Stimulated activated CD4-positive, alpha-beta T cell treated with anti-CD3 and anti-CD28 coated beads, Interleukin-12 subunit alpha, Interleukin-12 subunit beta, amount 100 ng/mL, for 48 hours (primary cell): ENCODE data around the gene CD1C.
"Not testable (repeated sequence)": the region's sequence is repeated elsewhere in the genome, so short reads cannot be mapped to it uniquely, and the experiment has no call there.

Experiments
- DNase-seq, 3 donors: peaks; one replicate each; pipeline ENCODE4 v3.0.0-alpha.2; 2020; ENCODE audit warnings: low read depth in 2 of 3, low spot score in 1 of 3

The CD1C gene

GRCh38 chr1:158328426-158328825 is 38.7 kb downstream of the CD1C start:
- DNase-seq: no peak

- DNase-seq: no peak
Measured at GRCh38 chr1:158329300-158329699, 39.6 kb downstream of the CD1C start.

DNA sequence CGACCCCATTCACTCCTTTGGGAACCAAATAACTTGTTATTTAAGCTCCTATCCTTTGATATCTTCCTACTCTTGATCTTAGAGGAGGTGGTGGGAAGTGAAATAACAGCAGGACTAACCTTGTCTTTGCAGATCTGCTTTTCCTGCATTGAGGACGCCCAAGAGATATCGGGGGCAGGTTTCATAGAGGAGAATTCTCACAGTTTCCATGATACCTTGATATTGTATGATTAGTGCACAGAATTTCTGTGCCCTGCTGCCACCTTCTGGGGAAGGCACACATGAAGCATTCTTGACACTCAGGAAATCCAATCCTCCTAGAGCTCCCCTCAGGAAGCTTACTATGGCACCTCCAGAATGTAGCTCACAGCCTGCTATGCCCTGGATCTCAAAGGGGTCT is 40.0 kb downstream of the CD1C start:
- peak in 1 of 3 donors; percentile 21 for DNase-seq

DNA sequence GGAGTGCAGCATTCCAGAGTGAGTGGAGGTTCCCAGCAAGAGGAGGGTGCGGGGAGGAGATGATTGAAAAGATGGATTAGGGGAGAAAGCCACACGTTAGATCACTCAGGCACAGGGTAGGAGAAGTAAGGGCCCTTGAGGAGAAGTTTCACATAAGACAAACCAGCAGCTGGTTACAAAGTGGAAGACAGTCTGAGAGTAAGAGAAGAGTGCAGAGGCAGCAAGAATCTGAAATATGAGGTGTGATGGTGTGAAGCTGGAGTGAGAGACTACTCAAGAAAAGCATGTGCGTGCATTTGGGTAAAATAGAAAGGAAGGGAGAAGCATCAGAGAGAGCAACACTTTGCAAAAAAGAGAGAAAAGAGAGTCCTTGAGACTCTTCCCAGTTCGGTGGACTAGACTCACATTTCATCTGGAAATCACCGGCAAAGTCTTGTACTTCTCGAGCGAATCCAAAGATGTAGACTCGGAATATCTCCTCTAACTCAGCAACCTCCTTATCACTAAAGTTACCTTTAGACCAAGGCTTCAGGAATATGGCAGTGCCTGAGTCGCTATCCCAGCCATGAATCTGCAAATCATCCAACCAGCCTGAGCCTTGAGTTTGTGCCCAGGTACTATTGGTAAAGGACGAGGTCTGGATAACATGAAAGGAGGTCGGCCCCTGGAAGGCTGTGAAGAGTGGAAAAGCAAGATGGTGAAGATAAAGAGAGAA is 40.8 kb downstream of the CD1C start:
- no peak for DNase-seq

GRCh38 chr1:158331106-158331425 is 41.3 kb downstream of the CD1C start:
- DNase-seq: no peak

- no peak for DNase-seq
Measured at GRCh38 chr1:158331481-158332150, 41.9 kb downstream of the CD1C start, which contains the start of gene CD1B. Gene CD1B (minus strand): TSS chr1:158331531. CDS start chr1:158331423, 108 bp downstream.

- no peak for DNase-seq
Measured at GRCh38 chr1:158333405-158334155, 43.9 kb downstream of the CD1C start.

DNA sequence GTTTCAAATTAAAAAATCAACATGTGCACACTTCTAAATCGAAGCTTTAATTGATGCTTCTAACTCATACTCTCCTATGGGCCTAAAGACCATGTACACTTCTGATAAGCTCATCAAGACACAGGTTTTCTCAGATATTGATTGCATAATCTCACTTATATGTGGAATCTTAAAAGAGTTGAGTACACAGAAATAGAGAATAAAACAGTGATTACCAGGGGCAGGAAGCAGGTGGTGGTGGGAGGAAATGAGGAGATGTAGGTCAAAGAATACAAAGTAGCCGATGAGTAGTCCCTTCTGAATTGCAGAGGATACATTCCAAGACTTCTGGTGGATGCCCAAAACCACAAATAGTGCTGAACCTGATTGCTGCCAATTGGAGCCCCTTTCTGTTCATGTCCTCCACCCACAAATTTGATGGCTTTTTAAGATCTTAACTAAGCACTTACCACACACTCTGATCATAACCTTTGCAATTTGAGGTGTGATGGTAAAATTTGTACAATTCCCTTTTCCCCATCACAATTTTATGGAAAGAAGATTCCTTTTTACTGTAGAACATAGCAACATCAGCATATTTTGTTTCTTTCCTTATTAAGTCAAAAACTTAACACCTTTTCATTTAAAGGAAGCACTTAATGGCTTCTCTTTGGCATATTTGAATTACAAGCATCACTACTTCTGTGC is 44.9 kb downstream of the CD1C start:
- no peak for DNase-seq

DNA sequence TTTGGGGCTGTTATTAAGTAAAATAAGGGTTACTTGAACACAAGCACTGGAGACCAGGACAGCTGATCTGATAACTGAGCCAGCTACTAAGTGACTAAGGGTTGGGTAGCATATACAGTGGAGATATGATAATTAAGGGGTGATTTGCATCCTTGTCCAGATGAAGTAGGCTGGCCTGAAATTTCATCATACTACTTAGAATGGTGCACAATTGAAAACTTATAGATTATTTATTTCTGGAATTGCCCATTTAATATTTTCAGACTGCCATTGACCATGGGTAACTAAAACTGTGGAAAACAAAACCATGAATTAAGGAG is 45.5 kb downstream of the CD1C start:
- no peak for DNase-seq

DNA sequence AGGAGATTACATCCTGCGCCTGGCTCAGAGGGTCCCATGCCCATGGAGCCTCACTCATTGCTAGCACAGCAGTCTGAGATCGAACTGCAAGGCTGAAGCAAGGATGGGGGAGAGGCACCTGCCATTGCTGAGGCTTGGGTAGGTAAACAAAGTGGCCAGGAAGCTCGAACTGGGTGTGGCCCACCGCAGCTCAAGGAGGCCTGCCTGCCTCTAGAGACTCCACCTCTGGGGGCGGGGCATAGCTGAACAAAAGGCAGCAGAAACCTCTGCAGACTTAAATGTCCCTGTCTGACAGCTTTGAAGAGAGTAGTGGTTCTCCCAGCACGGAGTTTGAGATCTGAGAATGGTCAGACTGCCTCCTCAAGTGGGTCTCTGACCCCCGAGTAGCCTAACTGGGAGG is 46.7 kb downstream of the CD1C start:
- not testable (repeated sequence) for DNase-seq
